ENCODE results near the gene PEA15. TPM values are rescaled to one million over a fixed set of nuclear protein-coding genes. Genes with fewer than 3 reads are reported as not detected.

The PEA15 gene
- total RNA-seq, 1 experiment from 2014 or later = 153 TPM

- CTCF ChIA-PET = no interaction called here
- H3K4me3 Mint-ChIP-seq (ENCODE audit: low read depth, unreplicated experiment) = no peak overlapping the region
- H3K9me3 Mint-ChIP-seq (ENCODE audit: low read depth, unreplicated experiment) = no peaks in the 10 kb centered on the region
- no peak for TF ChIP-seq CTCF (IDR thresholded peaks at IDR 0.05; ENCODE audit: unreplicated experiment)
- intact Hi-C loops (cut with micrococcal nuclease; ENCODE audit: unreplicated experiment) = no loop called here
- H3K36me3 Mint-ChIP-seq (ENCODE audit: insufficient read depth, unreplicated experiment) = peaks cover 33% of the 10 kb centered on the region
- peaks cover 13% of the 10 kb centered on the region for H3K27me3 Mint-ChIP-seq (ENCODE audit: unreplicated experiment)
- no peak overlapping the region for H3K27ac Mint-ChIP-seq (ENCODE audit: unreplicated experiment)
- no peak for DNase-seq
- BruUV-seq (replicated peaks) = no TSS peak
- peaks cover 12% of the 10 kb centered on the region for H3K4me1 Mint-ChIP-seq (ENCODE audit: low read depth, unreplicated experiment)
These were observed 59.7 kb downstream of the PEA15 start for GRCh38 chr1:160264795-160265307.

Other genes with a start within 250 kb of the PEA15 start
- gene PIGM, start 173.4 kb upstream of the PEA15 start, total RNA-seq (2022) = 13.2 and 14.1 TPM in 2 replicates
- gene KCNJ10, start 135.2 kb upstream of the PEA15 start, total RNA-seq (2022) = not detected in 2 replicates
- not detected in 2 replicates for gene KCNJ9, start 123.8 kb upstream of the PEA15 start, total RNA-seq (2022)
- 31.6 and 33.9 TPM in 2 replicates for gene IGSF8, start 106.8 kb upstream of the PEA15 start, total RNA-seq (2022)
- not detected in 2 replicates for gene ATP1A2, start 89.6 kb upstream of the PEA15 start, total RNA-seq (2022)
- gene ATP1A4, start 53.8 kb upstream of the PEA15 start, total RNA-seq (2022) = not detected in 2 replicates
- gene CASQ1, start 14.8 kb upstream of the PEA15 start, total RNA-seq (2022) = not detected in 2 replicates
- 119 and 126 TPM in 2 replicates for gene DCAF8, start 57.2 kb downstream of the PEA15 start, total RNA-seq (2022)
- 64.0 and 70.3 TPM in 2 replicates for gene PEX19, start 79.7 kb downstream of the PEA15 start, total RNA-seq (2022)
- 195 and 208 TPM in 2 replicates for gene COPA, start 137.9 kb downstream of the PEA15 start, total RNA-seq (2022)
- 128 and 135 TPM in 2 replicates for gene NCSTN, start 138.0 kb downstream of the PEA15 start, total RNA-seq (2022)
- gene NHLH1, start 161.7 kb downstream of the PEA15 start, total RNA-seq (2022) = 1.4 and 1.6 TPM in 2 replicates
- 2.0 and 2.3 TPM in 2 replicates for gene VANGL2, start 195.2 kb downstream of the PEA15 start, total RNA-seq (2022)

Measured in Calu3 (cell line).